GM18868 (cell line): ENCODE data around the gene GTF2IRD2.
"Not testable (repeated sequence)": the region's sequence is repeated elsewhere in the genome, so short reads cannot be mapped to it uniquely, and the experiment has no call there.

ENCODE experiments used
- ATAC-seq: cut with Tn5 transposase; IDR thresholded peaks from one replicate; pipeline ENCODE4 v1.9.1; 2021; ENCODE audit warnings: mild to moderate bottlenecking, moderate library complexity; ENCODE audit not compliant: unreplicated experiment

The GTF2IRD2 gene

DNA sequence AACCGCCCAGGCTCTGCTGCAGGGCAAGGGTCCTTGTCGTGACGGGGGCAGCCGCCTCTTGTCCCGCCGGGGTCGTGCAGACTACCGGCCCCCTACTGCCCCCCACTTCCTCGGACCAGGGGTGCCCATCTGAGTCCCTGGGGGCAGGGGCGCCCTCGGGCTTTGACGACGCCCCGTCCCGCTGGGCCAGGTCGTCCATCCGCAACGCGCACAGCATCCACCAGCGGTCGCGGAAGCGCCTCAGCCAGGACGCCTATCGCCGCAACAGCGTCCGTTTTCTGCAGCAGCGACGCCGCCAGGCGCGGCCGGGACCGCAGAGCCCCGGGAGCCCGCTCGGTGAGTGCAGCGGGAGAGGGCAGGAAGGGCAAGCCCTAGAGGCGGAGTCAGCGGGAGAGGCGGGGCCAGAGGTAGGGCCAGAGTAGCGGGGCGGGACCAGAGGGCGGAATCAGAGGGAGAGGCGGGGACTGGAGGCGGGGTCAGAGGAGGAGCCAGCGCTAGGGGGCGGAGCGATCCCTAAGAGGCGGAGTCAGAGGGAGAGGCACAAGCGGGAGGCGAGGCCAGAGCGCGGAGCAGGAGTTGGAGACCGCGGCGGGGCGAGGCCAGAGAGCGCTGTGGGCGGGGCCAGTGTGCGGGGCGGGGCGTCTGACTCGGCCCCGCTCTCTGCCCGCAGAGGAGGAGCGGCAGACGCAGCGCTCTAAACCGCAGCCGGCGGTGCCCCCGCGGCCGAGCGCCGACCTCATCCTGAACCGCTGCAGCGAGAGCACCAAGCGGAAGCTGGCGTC lies 62.8 kb downstream of the GTF2IRD2 start:
- peak; percentile 86 for ATAC-seq

DNA sequence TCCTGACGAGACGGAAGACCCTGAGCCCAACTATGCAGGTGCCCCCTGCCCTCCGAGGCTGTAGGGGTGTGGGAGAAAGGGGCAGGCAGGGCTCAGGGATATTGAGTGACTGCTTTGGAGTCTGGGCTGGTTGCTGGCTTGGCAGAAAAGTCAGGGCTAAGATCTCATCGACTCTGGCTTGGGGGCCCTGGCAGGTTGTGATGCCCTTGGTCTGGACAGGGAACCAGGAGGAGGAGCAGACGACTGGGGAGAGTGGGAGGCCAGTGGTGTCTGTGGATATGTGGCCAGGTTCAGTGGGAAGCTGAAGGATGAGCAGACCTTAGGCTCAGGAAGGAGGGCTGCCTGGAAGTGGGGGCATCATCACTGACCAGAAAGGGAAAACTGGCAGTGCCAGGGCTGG lies 67.8 kb downstream of the GTF2IRD2 start:
- ATAC-seq = not testable (repeated sequence)

DNA sequence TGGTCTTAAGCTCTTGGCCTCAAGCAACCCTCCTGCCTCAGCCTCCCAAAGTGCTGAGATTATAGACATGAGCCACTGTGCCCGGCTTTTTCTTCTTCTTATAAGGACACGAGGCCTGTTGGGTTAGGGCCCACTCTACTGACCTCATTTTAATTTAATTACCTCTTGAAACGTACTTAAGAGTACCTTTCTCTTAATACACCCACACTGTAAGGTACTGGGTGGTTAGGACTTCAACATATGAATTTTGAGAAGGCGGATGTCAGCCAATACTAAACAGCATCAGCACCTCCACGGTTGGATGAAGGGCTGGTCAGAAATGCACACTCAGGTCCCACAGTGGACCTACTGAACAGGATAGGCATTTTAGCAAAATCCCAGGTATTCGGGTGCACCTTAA lies 69.7 kb downstream of the GTF2IRD2 start:
- not testable (repeated sequence) for ATAC-seq

- not testable (repeated sequence) for ATAC-seq
Measured at GRCh38 chr7:74779053-74779452, 72.4 kb downstream of the GTF2IRD2 start.

DNA sequence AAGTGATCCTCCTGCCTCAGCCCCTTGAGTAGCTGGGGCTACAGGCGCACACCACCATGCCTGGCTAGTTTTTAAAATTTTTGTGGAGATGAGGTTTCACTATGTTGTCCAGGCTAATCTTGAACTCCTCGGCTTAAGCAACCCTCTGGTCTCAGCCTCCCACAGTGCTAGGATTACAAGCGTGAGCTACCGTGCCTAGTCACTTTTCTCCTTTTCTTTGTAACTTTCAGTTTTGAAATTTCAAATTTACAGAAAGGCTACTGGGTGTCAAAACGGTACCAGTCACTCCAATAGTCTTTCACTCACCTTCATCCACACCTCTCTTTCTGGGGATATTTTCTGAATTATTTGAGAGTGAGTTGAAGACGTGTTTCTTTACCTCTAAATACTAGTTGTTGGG lies 76.3 kb downstream of the GTF2IRD2 start:
- ATAC-seq = peak; percentile 46

GRCh38 chr7:74773760-74774750 lies 77.3 kb downstream of the GTF2IRD2 start, which contains the start of gene NCF1:
Gene NCF1, plus strand, starts transcription at chr7:74774011. Its CDS starts 21 bp downstream, at chr7:74774032.
- peak; percentile 83 for ATAC-seq

- ATAC-seq = not testable (repeated sequence)
Measured at GRCh38 chr7:74772093-74772492, 79.3 kb downstream of the GTF2IRD2 start.

- ATAC-seq = not testable (repeated sequence)
Measured at GRCh38 chr7:74770062-74770461, 81.3 kb downstream of the GTF2IRD2 start.

GRCh38 chr7:74766991-74767390 lies 84.4 kb downstream of the GTF2IRD2 start:
- ATAC-seq = not testable (repeated sequence)

DNA sequence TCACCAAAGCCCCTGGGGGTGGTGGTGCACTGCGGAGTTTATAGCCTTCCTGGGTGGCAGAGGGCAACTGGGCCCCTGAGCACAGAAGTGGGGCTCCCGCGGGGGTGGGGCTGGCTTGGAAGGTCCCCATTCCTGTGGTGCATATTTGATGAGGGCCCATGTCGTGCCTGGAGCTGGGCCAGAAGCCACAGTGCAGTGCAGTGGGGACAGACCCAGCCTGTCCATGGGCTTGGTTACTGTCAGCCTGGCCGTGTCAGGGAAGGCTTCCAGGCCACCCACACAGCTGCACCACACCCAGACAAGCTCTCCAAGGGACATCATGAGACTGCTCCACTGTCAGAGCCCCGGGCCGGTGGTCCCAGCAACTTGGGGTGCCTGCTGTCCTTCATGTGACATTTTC lies 84.9 kb downstream of the GTF2IRD2 start:
- ATAC-seq = peak; percentile 36

DNA sequence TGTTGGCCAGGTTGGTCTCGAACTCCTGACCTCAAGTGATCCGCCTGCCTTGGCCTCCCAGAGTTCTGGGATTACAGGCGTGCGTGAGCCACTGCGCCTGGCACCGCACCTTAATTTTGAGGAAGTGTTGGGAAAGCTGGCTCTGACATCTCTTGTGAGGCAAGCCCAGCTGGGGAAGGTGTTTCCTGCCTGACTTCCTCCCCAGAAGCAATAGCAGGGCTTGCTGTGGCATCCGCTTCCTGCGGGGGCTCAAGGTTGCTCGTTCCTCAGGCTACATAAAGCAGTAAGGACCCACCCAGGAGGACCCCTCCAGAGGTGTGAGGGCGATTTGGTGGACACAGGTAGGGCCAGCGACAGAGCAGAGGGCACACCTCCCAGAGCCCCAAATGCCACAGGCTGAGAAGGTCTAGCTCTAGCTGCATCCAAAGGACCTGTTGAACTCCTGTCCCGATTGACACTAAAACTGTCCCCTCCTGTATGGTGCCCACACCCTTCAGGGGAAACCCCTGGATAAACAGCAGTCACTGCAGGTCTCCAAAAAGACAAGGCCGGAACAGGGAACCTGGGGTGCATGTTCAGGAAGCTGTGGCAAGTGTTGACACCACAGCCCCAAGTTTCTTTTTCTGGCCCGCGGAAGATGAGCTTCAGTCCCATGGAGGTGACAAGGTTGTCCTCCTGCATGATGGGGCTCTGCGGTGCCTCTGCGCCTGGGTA lies 86.0 kb downstream of the GTF2IRD2 start:
- ATAC-seq = not testable (repeated sequence)

DNA sequence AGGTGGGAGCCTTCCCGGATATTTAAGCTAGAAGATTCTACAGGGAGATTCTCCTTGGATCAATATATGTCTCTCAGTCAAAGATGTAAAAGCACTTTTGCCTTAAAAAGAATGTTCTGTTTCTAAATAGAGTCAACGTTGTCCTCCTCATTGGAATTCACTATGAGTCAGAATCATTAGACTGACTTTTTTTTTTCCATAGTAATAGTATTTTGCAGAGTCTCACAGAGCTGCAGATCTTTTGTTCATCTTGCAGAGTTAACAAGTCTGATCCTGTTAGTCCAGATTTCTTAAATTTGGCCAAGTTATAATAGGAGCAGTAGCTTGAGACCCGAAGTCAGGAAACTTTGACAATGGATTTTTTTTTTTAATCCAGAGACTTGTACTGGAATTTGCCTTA lies 92.4 kb downstream of the GTF2IRD2 start:
- ATAC-seq = not testable (repeated sequence)

DNA sequence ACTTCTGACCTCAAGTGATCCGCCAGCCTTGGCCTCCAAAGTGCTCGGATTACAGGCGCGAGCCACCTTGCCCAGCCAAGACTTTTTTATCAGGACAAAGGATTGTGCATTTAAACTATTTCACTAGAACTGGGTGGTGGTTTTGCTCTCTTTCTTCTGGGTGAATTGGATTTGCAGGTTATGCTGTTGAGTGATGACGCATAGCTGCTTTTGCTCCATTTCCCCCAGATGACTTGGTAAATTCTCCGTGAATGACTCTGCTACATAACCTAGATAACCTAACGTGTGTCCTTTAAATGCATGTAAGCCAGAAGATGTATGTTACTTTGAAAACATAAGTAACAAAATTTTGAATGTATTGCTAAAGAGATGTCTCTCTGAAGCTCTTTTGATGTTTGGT lies 93.1 kb downstream of the GTF2IRD2 start:
- not testable (repeated sequence) for ATAC-seq

DNA sequence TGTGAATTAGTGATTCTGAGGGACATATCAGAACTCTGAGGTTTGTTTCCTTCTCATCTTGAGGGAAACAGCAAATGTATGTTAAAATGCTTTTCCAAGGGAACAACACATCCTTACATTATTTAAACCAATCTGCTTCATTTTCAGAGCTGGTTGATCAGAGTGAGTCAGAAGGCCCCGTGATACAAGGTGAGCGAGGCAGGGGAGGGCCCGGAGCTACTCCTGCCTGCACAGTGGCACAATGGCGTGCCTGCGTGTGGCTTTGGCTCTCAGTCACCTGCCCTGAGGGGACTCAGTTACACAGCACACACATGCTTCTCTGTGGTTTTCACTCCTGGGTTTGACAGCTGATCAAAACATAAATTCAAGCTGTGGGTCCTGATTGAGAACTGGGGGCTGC lies 94.7 kb downstream of the GTF2IRD2 start:
- ATAC-seq = not testable (repeated sequence)

DNA sequence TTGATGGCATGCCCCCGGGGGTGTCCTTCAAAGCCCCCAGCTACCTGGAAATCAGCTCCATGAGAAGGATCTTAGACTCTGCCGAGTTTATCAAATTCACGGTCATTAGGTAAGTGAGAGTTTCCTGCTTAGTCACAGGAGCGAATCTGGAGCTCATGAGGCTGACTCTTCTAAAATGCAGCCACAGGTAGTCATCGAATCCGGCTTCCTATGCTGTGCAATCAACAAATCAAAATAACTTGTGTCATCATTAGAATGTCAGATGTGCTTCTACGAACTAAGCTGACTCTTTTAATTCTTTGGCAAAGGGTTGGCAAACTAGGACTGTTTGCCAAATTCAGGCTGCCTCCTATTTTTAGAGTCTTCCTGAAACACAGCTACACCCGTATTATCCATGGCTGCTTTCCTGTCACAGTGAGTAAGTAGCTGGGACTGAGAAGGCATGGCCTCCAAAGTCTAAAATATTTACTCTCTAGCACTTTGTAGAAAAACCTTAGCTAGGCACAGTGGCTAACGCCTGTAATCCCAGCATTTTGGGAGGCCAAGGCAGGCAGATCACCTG lies 97.4 kb downstream of the GTF2IRD2 start:
- not testable (repeated sequence) for ATAC-seq
